Esophagus muscularis mucosa (tissue), 4 donors: Measurements from ENCODE around the gene PITPNB. TPM values are rescaled to one million over a fixed set of nuclear protein-coding genes. Genes with fewer than 3 reads are reported as not detected.

ENCODE experiments used
- DNase-seq: peaks from one replicate; pipeline ENCODE4 v3.0.0-alpha.2; 2017; ENCODE audit errors: extremely low spot score
- H3K27ac ChIP-seq, 4 donors: fragments of 200-600 bp; sonication (generic); replicated peaks in 1 of 4; 1 replicate in 3 of 4; 2 replicates in 1 of 4; pipeline ENCODE4 v1.5.1; 2016 to 2019; ENCODE audit warnings: mild to moderate bottlenecking in 1 of 4
- H3K27me3 ChIP-seq, 4 donors: fragments of 200-600 bp; sonication (generic); one replicate each; pipeline versions ENCODE4 v1.5.1 to v1.6.0; 2016 to 2019
- H3K36me3 ChIP-seq, 4 donors: fragments of 200-600 bp; sonication (generic); one replicate each; pipeline ENCODE4 v1.5.1; 2016 to 2019
- H3K4me1 ChIP-seq, 4 donors: fragments of 200-600 bp; sonication (generic); one replicate each; pipeline ENCODE4 v1.5.1; 2016 to 2019
- H3K4me3 ChIP-seq, 4 donors: fragments of 200-600 bp; sonication (generic); 1 replicate in 2 of 4; 2 replicates in 2 of 4; pipeline ENCODE4 v1.5.1; 2016 to 2019; ENCODE audit warnings: mild to moderate bottlenecking in 4 of 4, moderate library complexity in 1 of 4
- H3K9me3 ChIP-seq, 4 donors: fragments of 200-600 bp; sonication (generic); 1 replicate in 3 of 4; 2 replicates in 1 of 4; pipeline ENCODE4 v1.5.1; 2016 to 2019
- CTCF ChIP-seq, 3 experiments: fragments of 200-600 bp in 2 of 3; fragments of 450-650 bp in 1 of 3; sonication (generic) in 2 of 3; IDR thresholded peaks; one replicate each; pipeline ENCODE4 v1.5.1; 2017 to 2019; ENCODE audit warnings: antibody characterized with exemption in 3 of 3, mild to moderate bottlenecking in 2 of 3, moderate library complexity in 1 of 3
- EP300 ChIP-seq: sonication (generic); formaldehyde crosslinking; IDR thresholded peaks from one replicate; pipeline ENCODE4 v1.6.1; 2017; ENCODE audit warnings: antibody characterized with exemption
- POLR2A ChIP-seq: fragments of 450-650 bp; IDR thresholded peaks from one replicate; pipeline ENCODE4 v1.6.1; 2017; ENCODE audit warnings: antibody characterized with exemption, moderate library complexity, mild to moderate bottlenecking, low read depth
- POLR2AphosphoS5 ChIP-seq, 2 donors: sonication (generic); formaldehyde crosslinking; IDR thresholded peaks; one replicate each; pipeline ENCODE4 v1.6.1; 2017; ENCODE audit warnings: antibody characterized with exemption in 2 of 2
- WGBS: methylation state at CpG from one replicate; pipeline ENCODE4 v1.1.5; 2018; 5-methylcytosine and 5-hydroxymethylcytosine counted together
- intact Hi-C: fragments of 100-400 bp; cut with DNase I; formaldehyde crosslinking; loops from one replicate; pipeline ENCODE4 v1.15.1; 2023
- total RNA-seq, 4 donors: library from RNA; depleted of rRNA; stranded (reverse); fragments of >200 nt; gene quantifications; one replicate each; pipeline versions ENCODE4 v1.1.0 to v1.2.1, GENCODE V29; 2016

The PITPNB gene
- total RNA-seq, 4 donors from 2014 or later: 70.3 to 99.7 (median 89.3) TPM

GRCh38 chr22:27961182-27961581 lies 42.1 kb upstream of the PITPNB start:
- WGBS: 80% methylated on average over 4 of the region's 4 CpGs
- Histone ChIP-seq H3K4me3 (no peak overlapping the region), H3K27ac (no peak overlapping the region), H3K36me3 (no peaks in the 10 kb centered on the region), H3K4me1 (peaks cover 0 to 14% (median 7%) of the 10 kb centered on the region in 4 donors), H3K27me3 (no peaks in the 10 kb centered on the region), H3K9me3 (no peaks in the 10 kb centered on the region)
- intact Hi-C loops: no loop called here
- no peak for DNase-seq
- no peak for TF ChIP-seq POLR2A
- no peak for TF ChIP-seq EP300
- TF ChIP-seq POLR2AphosphoS5 (IDR thresholded peaks at IDR 0.05): no peak
- TF ChIP-seq CTCF (IDR thresholded peaks at IDR 0.05): no peak

GRCh38 chr22:27959335-27960090 lies 40.5 kb upstream of the PITPNB start:
- 82% methylated on average over 8 of the region's 8 CpGs for WGBS
- H3K36me3 ChIP-seq: no peaks in the 10 kb centered on the region
- H3K9me3 ChIP-seq: no peaks in the 10 kb centered on the region
- peaks cover 0 to 14% (median 7%) of the 10 kb centered on the region in 4 donors for H3K4me1 ChIP-seq
- no peak for DNase-seq
- no peak overlapping the region for H3K4me3 ChIP-seq
- TF ChIP-seq CTCF (IDR thresholded peaks at IDR 0.05): no peak
- no peak for TF ChIP-seq POLR2A
- no peak for TF ChIP-seq EP300
- no peak for TF ChIP-seq POLR2AphosphoS5 (IDR thresholded peaks at IDR 0.05)
- H3K27ac ChIP-seq: no peak overlapping the region
- intact Hi-C loops: no loop called here
- H3K27me3 ChIP-seq: no peaks in the 10 kb centered on the region

GRCh38 chr22:27952779-27953178 lies 33.7 kb upstream of the PITPNB start:
- Histone ChIP-seq H3K27me3 (no peaks in the 10 kb centered on the region), H3K9me3 (no peaks in the 10 kb centered on the region), H3K4me3 (no peak overlapping the region), H3K27ac (no peak overlapping the region), H3K36me3 (peaks cover 0 to 3% (median 0%) of the 10 kb centered on the region in 4 donors), H3K4me1 (peaks cover 0 to 11% (median 7%) of the 10 kb centered on the region in 4 donors)
- DNase-seq: no peak
- WGBS: 76% methylated on average over 3 of the region's 3 CpGs
- no peak for TF ChIP-seq EP300
- TF ChIP-seq POLR2AphosphoS5 (IDR thresholded peaks at IDR 0.05): no peak
- TF ChIP-seq POLR2A: no peak
- TF ChIP-seq CTCF (IDR thresholded peaks at IDR 0.05): no peak
- intact Hi-C loops: no loop called here

GRCh38 chr22:27952091-27952490 lies 33.0 kb upstream of the PITPNB start:
- intact Hi-C loops: no loop called here
- Histone ChIP-seq H3K36me3 (peaks cover 0 to 3% (median 0%) of the 10 kb centered on the region in 4 donors), H3K4me1 (peaks cover 0 to 11% (median 7%) of the 10 kb centered on the region in 4 donors), H3K4me3 (no peak overlapping the region), H3K27ac (no peak overlapping the region), H3K27me3 (no peaks in the 10 kb centered on the region), H3K9me3 (no peaks in the 10 kb centered on the region)
- WGBS: 97% methylated on average over 3 of the region's 3 CpGs
- TF ChIP-seq CTCF (IDR thresholded peaks at IDR 0.05) (no peak), POLR2AphosphoS5 (IDR thresholded peaks at IDR 0.05) (no peak)
- DNase-seq: no peak

GRCh38 chr22:27949421-27949820 lies 30.4 kb upstream of the PITPNB start:
- Histone ChIP-seq H3K9me3 (no peaks in the 10 kb centered on the region), H3K27me3 (no peaks in the 10 kb centered on the region), H3K36me3 (peaks cover 0 to 3% (median 0%) of the 10 kb centered on the region in 4 donors), H3K4me1 (peaks cover 0 to 11% (median 7%) of the 10 kb centered on the region in 4 donors), H3K27ac (no peak overlapping the region), H3K4me3 (no peak overlapping the region)
- intact Hi-C loops: no loop called here
- no peak for DNase-seq
- 93% methylated on average over 3 of the region's 3 CpGs for WGBS
- no peak for TF ChIP-seq POLR2A
- no peak for TF ChIP-seq CTCF (IDR thresholded peaks at IDR 0.05)
- no peak for TF ChIP-seq EP300
- TF ChIP-seq POLR2AphosphoS5 (IDR thresholded peaks at IDR 0.05): no peak
